ENCODE data around the gene UBE2K.

- TF ChIP-seq ZBTB7A (tag by site-specific recombination; IDR thresholded peaks at IDR 0.05; ENCODE audit: low read depth) (no peak), HOXA7 (CRISPR knock-in tag; IDR thresholded peaks at IDR 0.05; ENCODE audit: borderline replicate concordance) (no peak), ZNF777 (tag by site-specific recombination; IDR thresholded peaks at IDR 0.05; ENCODE audit: borderline replicate concordance) (no peak), ZBTB8A (tag by site-specific recombination; IDR thresholded peaks at IDR 0.05) (no peak), ZNF404 (tag by site-specific recombination; IDR thresholded peaks at IDR 0.05) (no peak)
Observed at GRCh38 chr4:39685990-39686389, 11.9 kb upstream of the UBE2K start.

Measured in HEK293 (cell line).